ENCODE data around the gene KMT2C.

Gene KMT2C

GRCh38 chr7:152136686-152137085, 299.1 kb downstream of the KMT2C start:
- Histone ChIP-seq H3K9ac (ENCODE audit: low read depth, low read length) (no peak overlapping the region), H4K20me1 (ENCODE audit: insufficient read depth, low read length) (no peaks in the 10 kb centered on the region; the same call in 1 of the 2 replicates), H3K27ac (ENCODE audit: low read length) (no peak overlapping the region), H3K9me3 (ENCODE audit: insufficient read depth, low read length, severe bottlenecking) (no peaks in the 10 kb centered on the region), H3K79me2 (ENCODE audit: insufficient read depth, low read length) (no peaks in the 10 kb centered on the region), H3K4me1 (ENCODE audit: insufficient read depth, low read length) (no peaks in the 10 kb centered on the region), H3K27me3 (ENCODE audit: insufficient read depth, low read length, poor library complexity) (no peaks in the 10 kb centered on the region), H2AFZ (ENCODE audit: low read depth, low read length) (no peak overlapping the region), H3K36me3 (ENCODE audit: insufficient read depth, low read length) (peaks cover 75% of the 10 kb centered on the region), H3K4me3 (ENCODE audit: low read depth in 1 of 2, low read length in 2 of 2) (no peak overlapping the region), H3K4me2 (ENCODE audit: insufficient read depth, low read length) (no peak overlapping the region)
- TF ChIP-seq EZH2 (IDR thresholded peaks at IDR 0.05; ENCODE audit: borderline replicate concordance, low read depth, low read length, severe bottlenecking) (no peak), CTCF (IDR thresholded peaks at IDR 0.05; ENCODE audit: borderline replicate concordance, extremely low read depth, low read length, poor library complexity, severe bottlenecking) (no peak)
- ATAC-seq (ENCODE audit: insufficient read depth, low read depth), result no peak
- no peak for DNase-seq

GRCh38 chr7:152133804-152134203, 302.0 kb downstream of the KMT2C start:
- peaks cover 68% of the 10 kb centered on the region for H3K36me3 ChIP-seq (ENCODE audit: insufficient read depth, low read length)
- no peak overlapping the region for H3K4me3 ChIP-seq (ENCODE audit: low read depth in 1 of 2, low read length in 2 of 2)
- H3K9ac ChIP-seq (ENCODE audit: low read depth, low read length), result no peak overlapping the region
- DNase-seq, result no peak
- H2AFZ ChIP-seq (ENCODE audit: low read depth, low read length), result no peak overlapping the region
- H3K27me3 ChIP-seq (ENCODE audit: insufficient read depth, low read length, poor library complexity), result no peaks in the 10 kb centered on the region
- H3K4me2 ChIP-seq (ENCODE audit: insufficient read depth, low read length), result no peak overlapping the region
- H3K79me2 ChIP-seq (ENCODE audit: insufficient read depth, low read length), result no peaks in the 10 kb centered on the region
- H3K9me3 ChIP-seq (ENCODE audit: insufficient read depth, low read length, severe bottlenecking), result no peaks in the 10 kb centered on the region
- no peak for ATAC-seq (ENCODE audit: insufficient read depth, low read depth)
- H4K20me1 ChIP-seq (ENCODE audit: insufficient read depth, low read length), result no peaks in the 10 kb centered on the region; the same call in 1 of the 2 replicates
- H3K27ac ChIP-seq (ENCODE audit: low read length), result no peak overlapping the region
- no peaks in the 10 kb centered on the region for H3K4me1 ChIP-seq (ENCODE audit: insufficient read depth, low read length)
- TF ChIP-seq EZH2 (IDR thresholded peaks at IDR 0.05; ENCODE audit: borderline replicate concordance, low read depth, low read length, severe bottlenecking) (no peak), CTCF (IDR thresholded peaks at IDR 0.05; ENCODE audit: borderline replicate concordance, extremely low read depth, low read length, poor library complexity, severe bottlenecking) (no peak)

- DNase-seq (no peak), ATAC-seq (ENCODE audit: insufficient read depth, low read depth) (no peak)
- H3K4me2 ChIP-seq (ENCODE audit: insufficient read depth, low read length), result no peak overlapping the region
- H3K4me3 ChIP-seq (ENCODE audit: low read depth in 1 of 2, low read length in 2 of 2), result no peak overlapping the region
- H3K4me1 ChIP-seq (ENCODE audit: insufficient read depth, low read length), result no peaks in the 10 kb centered on the region
- peaks cover 67% of the 10 kb centered on the region for H3K36me3 ChIP-seq (ENCODE audit: insufficient read depth, low read length)
- H3K27ac ChIP-seq (ENCODE audit: low read length), result no peak overlapping the region
- no peaks in the 10 kb centered on the region for H3K9me3 ChIP-seq (ENCODE audit: insufficient read depth, low read length, severe bottlenecking)
- no peak overlapping the region for H2AFZ ChIP-seq (ENCODE audit: low read depth, low read length)
- no peaks in the 10 kb centered on the region for H3K79me2 ChIP-seq (ENCODE audit: insufficient read depth, low read length)
- H4K20me1 ChIP-seq (ENCODE audit: insufficient read depth, low read length), result no peaks in the 10 kb centered on the region; the same call in 1 of the 2 replicates
- H3K9ac ChIP-seq (ENCODE audit: low read depth, low read length), result no peak overlapping the region
- no peaks in the 10 kb centered on the region for H3K27me3 ChIP-seq (ENCODE audit: insufficient read depth, low read length, poor library complexity)
- TF ChIP-seq CTCF (IDR thresholded peaks at IDR 0.05; ENCODE audit: borderline replicate concordance, extremely low read depth, low read length, poor library complexity, severe bottlenecking) (no peak), EZH2 (IDR thresholded peaks at IDR 0.05; ENCODE audit: borderline replicate concordance, low read depth, low read length, severe bottlenecking) (no peak)
Measured at GRCh38 chr7:152132812-152133211, 303.0 kb downstream of the KMT2C start.

Measured in DND-41 (cell line).